ENCODE measurements around the gene TEX264. TPM values are rescaled to one million over a fixed set of nuclear protein-coding genes. Genes with fewer than 3 reads are reported as not detected.
A peak's percentile ranks its signal among the peaks of the same experiment; 100 is the strongest.

The TEX264 gene
- total and polyA plus RNA-seq, 2 of the 13 experiments (the other 11 are each of a cell fraction or from before 2014, with no cell fraction given): 35.2 to 52.1 TPM

GRCh38 chr3:51671734-51672475 lies 853 bp downstream of the TEX264 start (continued):
- TF ChIP-seq, protein P1, sequence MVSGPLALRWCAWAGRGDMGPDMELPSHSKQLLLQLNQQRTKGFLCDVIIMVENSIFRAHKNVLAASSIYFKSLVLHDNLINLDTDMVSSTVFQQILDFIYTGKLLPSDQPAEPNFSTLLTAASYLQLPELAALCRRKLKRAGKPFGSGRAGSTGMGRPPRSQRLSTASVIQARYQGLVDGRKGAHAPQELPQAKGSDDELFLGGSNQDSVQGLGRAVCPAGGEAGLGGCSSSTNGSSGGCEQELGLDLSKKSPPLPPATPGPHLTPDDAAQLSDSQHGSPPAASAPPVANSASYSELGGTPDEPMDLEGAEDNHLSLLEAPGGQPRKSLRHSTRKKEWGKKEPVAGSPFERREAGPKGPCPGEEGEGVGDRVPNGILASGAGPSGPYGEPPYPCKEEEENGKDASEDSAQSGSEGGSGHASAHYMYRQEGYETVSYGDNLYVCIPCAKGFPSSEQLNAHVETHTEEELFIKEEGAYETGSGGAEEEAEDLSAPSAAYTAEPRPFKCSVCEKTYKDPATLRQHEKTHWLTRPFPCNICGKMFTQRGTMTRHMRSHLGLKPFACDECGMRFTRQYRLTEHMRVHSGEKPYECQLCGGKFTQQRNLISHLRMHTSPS (CRISPR knock-in tag; IDR thresholded peaks at IDR 0.05; ENCODE audit: low read depth): peak; percentile 38; the same call in 1 of the 2 replicates
- 0 out of 2 replicates have a peak, but pooled peaks have one; percentile 43 for TF ChIP-seq ZBTB42 (CRISPR knock-in tag; IDR thresholded peaks at IDR 0.05)
- TF ChIP-seq NFYC (CRISPR knock-in tag; IDR thresholded peaks at IDR 0.05): no peak
- TF ChIP-seq, protein P2, sequence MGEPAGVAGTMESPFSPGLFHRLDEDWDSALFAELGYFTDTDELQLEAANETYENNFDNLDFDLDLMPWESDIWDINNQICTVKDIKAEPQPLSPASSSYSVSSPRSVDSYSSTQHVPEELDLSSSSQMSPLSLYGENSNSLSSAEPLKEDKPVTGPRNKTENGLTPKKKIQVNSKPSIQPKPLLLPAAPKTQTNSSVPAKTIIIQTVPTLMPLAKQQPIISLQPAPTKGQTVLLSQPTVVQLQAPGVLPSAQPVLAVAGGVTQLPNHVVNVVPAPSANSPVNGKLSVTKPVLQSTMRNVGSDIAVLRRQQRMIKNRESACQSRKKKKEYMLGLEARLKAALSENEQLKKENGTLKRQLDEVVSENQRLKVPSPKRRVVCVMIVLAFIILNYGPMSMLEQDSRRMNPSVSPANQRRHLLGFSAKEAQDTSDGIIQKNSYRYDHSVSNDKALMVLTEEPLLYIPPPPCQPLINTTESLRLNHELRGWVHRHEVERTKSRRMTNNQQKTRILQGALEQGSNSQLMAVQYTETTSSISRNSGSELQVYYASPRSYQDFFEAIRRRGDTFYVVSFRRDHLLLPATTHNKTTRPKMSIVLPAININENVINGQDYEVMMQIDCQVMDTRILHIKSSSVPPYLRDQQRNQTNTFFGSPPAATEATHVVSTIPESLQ (CRISPR knock-in tag; conservative IDR thresholded peaks at IDR 0.05): no peak
- peak; percentile 51; the same call in 1 of the 2 replicates for TF ChIP-seq GMEB1 (CRISPR knock-in tag; IDR thresholded peaks at IDR 0.05; ENCODE audit: borderline replicate concordance)
- peak; percentile 57; the same call in 1 of the 2 replicates for TF ChIP-seq ZNF703 (CRISPR knock-in tag; IDR thresholded peaks at IDR 0.05; ENCODE audit: borderline replicate concordance)
- peak; percentile 93 for TF ChIP-seq ZNF687 (CRISPR knock-in tag; IDR thresholded peaks at IDR 0.05)
- peak; percentile 63; the same call in 1 of the 2 replicates for TF ChIP-seq BCL6 (CRISPR knock-in tag; IDR thresholded peaks at IDR 0.05)
- peak in 1 of 2 experiments; percentile 62; a peak in 1 of 4 replicates for TF ChIP-seq KLF16 (CRISPR knock-in tag; IDR thresholded peaks at IDR 0.05)
- no peak for TF ChIP-seq ZC3H4 (CRISPR knock-in tag; IDR thresholded peaks at IDR 0.05; ENCODE audit: borderline replicate concordance)
- 0 out of 2 replicates have a peak, but pooled peaks have one; percentile 22 for TF ChIP-seq ZNF570 (CRISPR knock-in tag; IDR thresholded peaks at IDR 0.05; ENCODE audit: borderline replicate concordance)
- no peak for TF ChIP-seq ZNF235 (CRISPR knock-in tag; IDR thresholded peaks at IDR 0.05; ENCODE audit: borderline replicate concordance)
- TF ChIP-seq SRSF1 (optimal IDR thresholded peaks at IDR 0.05; ENCODE audit: low read depth, low read length): no peak
- no peak for TF ChIP-seq MLLT10 (CRISPR knock-in tag; IDR thresholded peaks at IDR 0.05)
- TF ChIP-seq, protein P3, sequence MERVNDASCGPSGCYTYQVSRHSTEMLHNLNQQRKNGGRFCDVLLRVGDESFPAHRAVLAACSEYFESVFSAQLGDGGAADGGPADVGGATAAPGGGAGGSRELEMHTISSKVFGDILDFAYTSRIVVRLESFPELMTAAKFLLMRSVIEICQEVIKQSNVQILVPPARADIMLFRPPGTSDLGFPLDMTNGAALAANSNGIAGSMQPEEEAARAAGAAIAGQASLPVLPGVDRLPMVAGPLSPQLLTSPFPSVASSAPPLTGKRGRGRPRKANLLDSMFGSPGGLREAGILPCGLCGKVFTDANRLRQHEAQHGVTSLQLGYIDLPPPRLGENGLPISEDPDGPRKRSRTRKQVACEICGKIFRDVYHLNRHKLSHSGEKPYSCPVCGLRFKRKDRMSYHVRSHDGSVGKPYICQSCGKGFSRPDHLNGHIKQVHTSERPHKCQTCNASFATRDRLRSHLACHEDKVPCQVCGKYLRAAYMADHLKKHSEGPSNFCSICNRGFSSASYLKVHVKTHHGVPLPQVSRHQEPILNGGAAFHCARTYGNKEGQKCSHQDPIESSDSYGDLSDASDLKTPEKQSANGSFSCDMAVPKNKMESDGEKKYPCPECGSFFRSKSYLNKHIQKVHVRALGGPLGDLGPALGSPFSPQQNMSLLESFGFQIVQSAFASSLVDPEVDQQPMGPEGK (CRISPR knock-in tag; IDR thresholded peaks at IDR 0.05): peak; percentile 87
- no peak for TF ChIP-seq HNRNPLL (IDR thresholded peaks at IDR 0.05; ENCODE audit: low read depth, low read length, poor library complexity, severe bottlenecking)
